Right forelimb (tissue), 1 donor: Measurements from ENCODE around the gene MMP10.

Experiments
- DNase-seq: peaks from one replicate; pipeline ENCODE4 v3.0.0-alpha.2; 2018

Gene MMP10

DNA sequence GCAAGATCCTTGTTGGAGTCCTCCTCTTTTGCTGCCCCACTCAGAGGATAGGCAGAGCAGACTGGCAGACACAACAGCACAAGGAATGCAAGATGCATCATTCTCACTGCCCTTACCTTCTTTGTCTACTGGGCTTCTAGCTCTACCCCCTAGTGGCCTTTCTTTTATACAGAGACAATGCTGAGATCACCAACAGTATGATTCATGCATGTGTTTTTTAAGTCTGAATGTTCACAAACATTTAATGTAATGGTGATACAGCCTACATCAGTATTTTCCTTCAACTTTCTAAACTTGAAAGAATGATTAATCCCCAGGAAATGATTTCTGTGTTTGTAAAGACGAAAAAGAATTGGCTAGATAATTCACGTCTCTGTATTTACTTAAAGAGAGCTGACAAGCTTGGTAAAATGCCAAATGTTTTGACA is at the start of gene MMP10:
Gene MMP10, minus strand, starts transcription at position 138 of the 428 bp plus-strand sequence. Its CDS starts 37 bp downstream, at position 101.
- no peak for DNase-seq

DNA sequence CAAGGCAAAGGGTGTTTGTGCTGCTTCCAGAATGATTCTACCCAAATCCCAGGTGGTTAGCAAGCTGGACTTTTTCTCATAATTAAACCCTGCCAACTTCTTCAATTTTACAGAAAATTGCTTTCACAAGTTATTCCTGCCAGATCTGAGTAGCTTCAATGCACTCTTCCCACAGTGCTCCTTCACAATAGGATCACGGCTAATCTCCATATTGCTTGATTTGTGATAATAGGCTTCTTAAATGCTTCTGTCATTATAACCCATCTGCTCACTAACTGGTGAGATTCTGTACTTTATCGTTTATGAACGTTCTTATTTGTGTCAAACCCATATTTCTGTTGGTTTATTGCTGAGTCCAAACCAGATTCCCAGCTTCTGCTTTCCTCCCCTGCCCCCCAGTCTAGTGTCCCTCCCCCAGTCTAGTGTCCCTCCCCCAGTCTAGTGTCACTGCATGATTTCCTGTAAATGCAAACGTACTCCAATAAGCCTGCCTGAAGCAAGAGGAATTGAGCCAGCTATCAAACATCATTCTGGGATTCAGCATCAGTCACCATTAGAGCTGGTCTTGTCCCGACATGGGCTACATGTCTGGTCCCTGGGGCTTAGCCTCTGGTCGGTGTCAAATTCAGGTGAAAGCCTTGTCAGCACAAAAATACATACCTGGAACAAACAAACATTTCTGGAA is 49.0 kb upstream of the MMP10 start:
- no peak for DNase-seq

DNA sequence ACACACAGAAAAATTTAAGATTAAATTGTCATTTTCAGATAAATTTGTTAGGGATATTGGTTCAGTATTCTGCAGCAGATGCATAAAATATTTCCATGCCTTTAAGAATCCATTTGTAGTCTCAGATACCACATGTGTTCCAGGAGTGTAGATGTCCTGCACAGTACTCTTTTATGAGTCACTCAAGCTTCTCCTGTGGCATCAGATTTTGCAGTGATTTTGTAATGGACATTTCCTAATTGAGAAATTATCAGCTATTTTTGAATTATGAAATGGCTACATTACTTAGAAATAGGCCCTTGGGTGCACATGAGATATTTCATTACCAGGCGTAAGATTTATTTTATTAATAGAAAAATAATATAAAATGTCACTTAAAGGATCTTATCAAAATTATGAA is 44.1 kb upstream of the MMP10 start:
- DNase-seq = no peak

DNA sequence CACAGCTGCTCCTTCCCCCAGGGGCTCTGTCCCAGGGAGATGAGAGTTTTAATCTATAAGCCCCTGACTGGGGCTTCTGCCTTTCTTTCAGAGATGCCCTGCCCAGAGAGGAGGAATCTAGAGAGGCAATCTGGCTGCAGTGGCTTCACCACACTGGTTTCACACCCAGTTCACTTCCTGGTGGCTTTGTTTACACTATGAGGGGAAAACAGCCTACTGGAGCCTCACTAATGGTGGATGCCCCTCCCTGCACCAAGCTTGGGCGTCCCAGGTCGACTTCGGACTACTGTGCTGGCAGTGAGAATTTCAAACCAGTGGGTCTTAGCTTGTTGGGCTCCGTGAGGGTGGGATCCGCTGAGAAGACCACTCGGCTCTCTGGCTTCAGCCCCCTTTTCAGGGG is 39.1 kb upstream of the MMP10 start:
- no peak for DNase-seq

DNA sequence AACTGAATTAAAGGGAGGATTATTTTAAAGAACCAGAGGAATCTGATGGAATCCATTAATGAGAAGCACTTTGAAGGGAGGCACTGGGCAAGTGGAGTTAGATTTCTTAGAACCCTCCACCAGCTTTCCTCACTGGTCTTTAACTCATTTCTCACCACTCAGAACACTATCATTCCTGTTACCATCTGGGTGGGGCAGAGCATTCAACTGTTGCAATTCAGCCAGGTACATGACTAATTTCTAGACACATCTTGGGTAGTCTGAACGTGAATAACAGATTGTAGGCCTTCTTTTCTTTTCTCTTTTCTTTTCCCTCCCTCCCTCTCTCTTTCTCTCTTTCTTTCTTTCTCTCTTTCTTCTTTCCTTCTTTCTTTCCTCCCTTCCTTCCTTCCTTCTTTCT is 33.1 kb upstream of the MMP10 start:
- DNase-seq = no peak

DNA sequence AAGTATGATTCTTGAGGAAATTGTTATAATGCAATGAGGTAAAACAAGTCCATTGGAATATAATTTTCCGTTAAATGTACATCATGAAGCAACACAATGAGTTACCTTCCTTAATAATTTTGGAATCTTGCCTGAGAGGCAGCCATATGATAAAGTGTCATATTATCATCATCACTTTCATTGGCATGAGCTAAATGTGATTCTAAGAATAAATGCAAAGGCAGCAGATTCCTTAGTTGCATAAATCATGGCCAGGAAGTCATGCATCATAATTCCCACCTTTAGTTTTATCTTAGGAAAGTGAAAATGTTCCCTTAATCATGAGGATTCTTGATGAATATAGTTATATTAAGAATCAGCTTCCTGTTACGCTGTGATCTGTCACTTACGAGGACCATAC is 31.8 kb upstream of the MMP10 start:
- DNase-seq = no peak

DNA sequence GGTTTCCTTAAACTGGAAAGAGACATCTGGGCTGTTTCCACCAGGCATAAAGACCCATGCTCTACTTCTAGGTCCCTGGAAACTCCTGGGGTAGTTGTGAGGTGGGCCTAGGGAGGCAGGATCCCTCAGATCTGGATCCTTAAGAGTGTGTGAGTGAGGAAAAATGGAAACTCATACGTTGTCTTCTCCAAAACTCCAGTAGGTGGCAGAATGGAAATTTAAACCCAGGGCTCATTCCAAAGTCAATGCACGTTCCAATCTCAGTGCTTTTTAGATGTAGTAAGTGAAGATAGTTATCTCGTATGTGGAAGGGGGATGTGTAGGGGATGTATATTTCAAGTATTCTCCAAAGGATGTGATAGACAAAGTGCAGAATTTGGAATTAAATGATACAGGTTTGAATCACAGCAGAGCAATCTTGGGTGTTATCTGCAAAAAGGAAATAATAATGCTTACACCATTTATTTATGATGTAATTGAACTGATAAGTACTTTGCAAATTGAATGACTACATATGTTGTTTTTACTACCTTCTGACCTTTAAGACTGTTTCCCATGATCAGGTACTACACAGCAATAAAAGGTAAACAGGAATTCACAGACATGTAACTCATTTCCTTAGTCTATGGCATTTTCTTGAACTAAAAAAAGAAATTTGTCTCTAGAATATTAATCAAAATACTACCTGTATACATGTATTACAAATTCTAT is 30.7 kb upstream of the MMP10 start:
- DNase-seq = no peak

DNA sequence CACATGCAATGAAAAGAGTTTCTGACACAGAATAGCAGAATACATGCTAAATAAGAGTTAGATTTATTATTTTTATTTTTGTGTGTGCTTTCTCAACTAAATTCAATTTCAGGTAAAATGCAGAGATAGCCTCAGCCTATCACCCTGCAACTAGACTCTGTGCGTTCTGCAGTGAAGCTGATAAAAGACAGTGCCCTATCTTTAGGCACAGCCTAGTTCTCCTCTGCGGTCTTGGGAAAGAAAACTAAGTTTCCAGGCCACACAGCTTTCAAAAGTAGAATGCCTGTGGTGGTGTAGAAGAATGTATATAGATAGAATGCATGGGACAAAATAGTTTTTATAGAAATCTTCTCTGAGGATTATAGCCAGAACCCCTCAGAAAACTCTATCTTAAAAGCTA is 29.5 kb upstream of the MMP10 start:
- no peak for DNase-seq

DNA sequence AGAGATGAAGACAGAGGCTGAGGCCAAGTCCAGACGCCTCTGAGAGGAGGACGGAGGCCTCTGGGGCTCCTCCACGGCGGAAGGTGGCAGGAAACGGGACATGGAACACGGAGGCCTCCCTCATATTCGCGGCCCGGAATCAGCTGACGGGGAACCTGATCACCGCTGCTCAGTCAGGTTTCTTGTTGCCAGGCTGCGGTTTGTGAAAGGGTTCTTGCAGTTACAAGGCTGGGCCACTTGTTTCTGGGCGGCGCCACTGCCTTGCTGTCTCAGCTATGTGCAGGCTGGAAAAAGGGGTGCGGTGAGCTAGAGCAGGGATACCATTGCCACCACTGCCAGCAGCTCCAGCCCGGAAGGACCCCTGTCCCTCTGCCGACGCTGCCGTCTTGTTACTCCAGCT is 27.5 kb upstream of the MMP10 start:
- DNase-seq = no peak

DNA sequence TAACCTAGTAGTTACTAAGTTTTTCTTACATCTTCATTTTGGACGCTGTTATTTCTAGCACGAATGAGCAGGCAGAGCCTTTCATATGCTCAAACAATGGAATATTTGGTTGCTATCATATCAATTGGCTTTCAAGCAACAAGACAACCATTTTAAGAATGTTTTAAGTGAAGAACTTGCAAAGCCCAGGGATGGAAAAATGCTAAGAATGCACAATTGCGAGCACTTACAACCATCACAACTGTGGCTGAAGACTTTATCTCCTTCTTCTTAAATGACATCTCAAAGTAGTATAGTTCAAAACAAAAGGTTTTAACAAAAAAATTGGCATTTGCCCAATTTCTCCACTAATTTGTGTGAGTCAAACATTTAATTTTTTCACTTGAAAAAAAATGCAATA is 25.9 kb upstream of the MMP10 start:
- DNase-seq = no peak

DNA sequence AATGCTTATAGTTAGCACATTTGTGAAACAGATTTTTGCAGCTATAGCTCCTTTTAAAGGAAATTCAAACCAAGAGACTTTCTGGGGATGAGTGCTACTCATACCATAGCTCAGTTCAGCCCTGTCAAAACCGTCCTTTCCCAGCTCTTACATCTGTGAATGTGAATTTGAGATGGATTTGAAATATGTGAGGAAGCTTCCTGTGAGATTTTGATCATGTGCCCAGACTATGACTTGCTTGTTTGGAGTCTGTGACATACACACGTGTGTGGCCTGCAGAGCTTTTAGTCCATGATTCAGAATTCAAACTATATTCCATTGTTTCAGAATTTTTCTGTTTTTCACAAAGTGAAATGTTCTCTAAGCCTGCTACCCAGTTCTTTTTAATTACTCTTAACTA is 21.9 kb upstream of the MMP10 start:
- DNase-seq = no peak

DNA sequence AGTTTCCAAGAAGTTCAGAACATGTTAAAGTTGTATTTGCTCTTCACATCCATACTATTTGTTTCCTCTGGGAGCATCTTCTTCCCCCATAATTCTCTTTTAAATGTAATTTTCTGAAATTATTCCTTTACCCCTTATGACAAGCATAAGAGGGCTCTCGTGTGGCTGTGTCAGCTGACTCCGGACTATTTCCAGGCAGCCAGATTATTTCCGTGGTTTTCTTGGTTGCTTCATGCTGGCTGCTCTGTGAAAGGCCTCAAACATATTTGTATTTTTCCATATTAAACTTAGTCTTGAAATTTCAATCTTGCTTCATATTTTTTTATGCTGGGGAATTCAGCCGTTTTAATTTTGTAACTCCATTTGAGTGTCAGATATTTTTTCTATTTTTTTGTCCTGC is 20.3 kb upstream of the MMP10 start:
- no peak for DNase-seq

DNA sequence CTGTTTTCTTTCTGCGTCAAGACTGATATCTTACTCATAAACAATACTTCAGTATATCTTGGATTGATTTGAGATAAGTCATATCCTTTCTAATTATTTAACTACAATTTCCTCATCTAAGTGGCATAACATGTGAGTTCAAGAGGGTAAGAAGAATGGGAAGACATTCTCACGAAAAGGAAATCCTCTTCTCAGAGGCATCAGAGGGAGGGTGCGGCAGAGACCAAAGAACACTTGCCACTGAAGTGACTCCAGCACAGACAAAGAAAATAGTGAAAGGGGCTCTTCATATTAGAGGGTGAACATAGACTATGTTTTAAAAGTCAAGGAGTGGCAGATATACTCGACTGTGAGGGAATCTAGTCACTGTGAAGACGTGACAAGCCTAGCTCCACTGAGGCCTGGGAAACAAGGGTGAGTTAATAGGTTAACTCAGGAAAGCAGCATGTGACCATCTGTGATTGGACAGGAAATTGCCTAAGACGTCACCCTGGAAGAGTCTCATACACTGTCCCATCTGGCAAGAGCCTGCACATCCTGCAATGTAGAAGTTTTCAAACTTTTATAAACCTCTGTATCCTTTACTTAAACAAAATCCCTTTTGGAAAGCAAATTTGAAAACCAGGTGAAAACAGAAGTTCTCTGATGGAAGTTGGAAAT is 19.4 kb upstream of the MMP10 start:
- DNase-seq = no peak

DNA sequence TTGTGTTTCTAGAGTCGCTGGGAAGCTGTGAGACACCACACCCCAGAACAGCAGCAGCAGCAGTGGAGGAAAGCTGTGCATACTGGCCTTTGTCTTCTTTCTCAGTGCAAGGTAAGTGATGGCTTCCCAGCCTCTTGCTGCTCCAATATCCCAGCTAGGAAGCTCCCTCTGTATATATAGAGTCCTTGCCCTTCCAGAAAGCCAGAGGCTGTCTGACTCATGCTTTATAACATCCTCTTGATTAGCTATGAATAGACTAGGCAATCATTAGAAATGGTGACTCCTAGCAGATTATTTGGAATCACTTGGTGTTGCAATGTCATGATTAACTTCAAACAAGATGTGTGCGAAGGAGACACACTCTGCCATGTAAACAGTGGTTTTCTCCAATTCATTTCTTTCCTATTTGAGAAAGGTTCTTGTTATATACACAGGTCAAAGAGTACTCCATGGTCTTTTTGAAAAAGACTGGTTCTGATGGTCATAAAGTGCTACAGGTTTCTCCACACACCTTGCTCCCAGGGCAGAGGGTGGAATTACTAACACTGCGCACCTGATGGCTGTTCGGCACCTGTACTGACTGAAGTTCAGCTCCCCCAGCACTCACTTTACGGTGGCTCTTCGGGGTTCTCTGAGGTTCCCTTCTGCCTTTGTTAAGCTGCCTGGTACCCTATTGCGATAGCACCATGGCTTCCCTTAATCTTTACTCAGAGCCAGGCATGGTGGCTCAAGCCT is 17.8 kb upstream of the MMP10 start, which contains the start of gene MMP1:
Gene MMP1, minus strand, starts transcription at position 149 of the 735 bp plus-strand sequence. Its CDS starts 68 bp downstream, at position 81.
- DNase-seq = no peak

DNA sequence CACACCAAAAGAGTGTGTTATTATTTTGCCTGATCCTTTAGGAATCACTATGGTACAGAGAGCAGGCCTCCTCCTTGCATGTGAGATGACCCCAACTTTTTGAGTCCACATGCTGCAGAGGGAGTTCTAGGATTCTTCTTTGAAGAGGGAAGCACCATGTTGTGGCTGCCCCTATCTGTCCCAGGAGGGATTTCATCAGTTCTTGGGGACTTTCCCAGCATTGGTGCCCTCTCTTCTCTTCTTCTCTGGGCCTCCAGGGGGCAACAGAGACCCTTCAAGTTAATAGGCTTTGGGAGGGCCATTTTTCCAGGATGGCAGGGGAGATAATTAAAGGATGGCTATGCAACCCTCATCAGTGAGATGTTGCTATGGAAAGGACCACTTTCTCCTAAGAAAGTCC is 14.0 kb upstream of the MMP10 start:
- no peak for DNase-seq

DNA sequence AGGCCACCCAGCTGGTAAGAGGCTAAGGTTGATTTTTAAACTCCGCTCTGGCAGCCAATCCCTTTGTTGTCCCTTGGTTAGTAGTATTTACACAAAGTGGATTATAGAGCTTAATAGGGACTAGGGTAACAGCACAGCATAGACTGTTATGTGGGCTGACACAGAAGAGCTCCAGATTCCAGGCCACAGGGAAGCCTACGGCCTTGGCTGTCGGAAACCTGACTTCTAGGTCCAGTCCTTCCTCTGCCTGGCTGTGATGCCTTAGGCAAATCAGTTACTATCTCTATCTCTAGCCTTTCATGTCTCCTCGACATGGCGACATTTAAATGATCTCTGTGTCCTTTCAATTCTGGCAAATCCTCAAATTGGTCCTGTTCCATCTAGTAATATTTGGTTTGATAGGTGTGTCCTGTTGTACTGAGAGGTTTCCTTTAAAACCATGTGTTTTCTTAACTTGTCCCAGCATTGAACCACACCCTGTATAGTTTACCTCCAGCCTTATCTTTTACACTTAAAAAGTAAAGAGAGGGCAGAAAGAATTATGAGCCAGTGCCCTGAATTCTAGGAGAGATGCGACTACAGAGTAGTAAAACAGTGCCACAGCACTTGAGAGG is 13.4 kb upstream of the MMP10 start:
- DNase-seq = no peak

DNA sequence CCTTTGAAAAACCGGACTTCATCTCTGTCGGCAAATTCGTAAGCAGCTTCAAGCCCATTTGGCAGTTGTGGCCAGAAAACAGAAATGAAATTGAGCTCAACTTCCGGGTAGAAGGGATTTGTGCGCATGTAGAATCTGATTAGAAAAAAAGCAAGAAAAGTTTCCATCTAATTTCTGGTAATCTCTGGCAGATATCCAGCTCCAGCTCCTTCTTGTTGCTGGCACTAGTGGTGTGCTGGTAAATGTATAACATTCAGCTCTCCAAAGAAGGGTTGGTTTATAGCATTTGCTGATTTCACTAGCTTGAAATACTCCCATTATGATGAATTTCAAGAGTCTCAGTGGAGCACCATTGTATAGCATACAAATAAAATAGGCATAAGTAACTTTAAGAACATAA is 12.2 kb upstream of the MMP10 start:
- DNase-seq = no peak

DNA sequence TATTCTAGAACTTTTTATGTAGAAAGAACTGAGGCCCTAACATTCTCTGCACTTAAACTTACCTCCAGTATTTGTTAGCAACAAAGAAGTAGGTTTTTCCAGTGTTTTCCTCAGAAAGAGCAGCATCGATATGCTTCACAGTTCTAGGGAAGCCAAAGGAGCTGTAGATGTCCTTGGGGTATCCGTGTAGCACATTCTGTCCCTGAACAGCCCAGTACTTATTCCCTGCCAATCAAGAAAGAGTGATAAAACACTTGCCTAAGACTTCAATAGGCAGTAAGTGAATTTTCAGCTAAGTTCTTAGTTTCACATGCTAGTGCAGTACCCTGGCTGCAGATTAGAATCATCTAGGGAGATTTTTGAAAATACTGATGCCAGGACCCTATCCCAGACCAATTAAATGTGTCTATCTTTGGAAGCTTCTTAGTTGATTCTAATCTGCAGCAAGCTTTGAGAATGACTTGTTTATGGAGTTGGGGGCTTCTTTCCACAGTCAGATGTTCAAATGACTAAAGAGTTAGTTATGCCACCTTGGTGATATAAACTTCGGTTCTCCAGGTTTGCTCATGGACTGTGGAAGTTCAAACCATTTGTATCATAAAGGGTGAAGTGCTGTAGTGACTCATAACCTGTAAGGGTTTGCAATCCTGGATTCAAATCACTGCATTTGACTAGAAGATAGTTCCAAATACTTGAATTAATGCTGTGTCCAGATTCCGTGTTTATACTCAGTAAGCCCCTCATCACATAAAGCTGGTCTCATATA is 11.0 kb upstream of the MMP10 start:
- DNase-seq = no peak

DNA sequence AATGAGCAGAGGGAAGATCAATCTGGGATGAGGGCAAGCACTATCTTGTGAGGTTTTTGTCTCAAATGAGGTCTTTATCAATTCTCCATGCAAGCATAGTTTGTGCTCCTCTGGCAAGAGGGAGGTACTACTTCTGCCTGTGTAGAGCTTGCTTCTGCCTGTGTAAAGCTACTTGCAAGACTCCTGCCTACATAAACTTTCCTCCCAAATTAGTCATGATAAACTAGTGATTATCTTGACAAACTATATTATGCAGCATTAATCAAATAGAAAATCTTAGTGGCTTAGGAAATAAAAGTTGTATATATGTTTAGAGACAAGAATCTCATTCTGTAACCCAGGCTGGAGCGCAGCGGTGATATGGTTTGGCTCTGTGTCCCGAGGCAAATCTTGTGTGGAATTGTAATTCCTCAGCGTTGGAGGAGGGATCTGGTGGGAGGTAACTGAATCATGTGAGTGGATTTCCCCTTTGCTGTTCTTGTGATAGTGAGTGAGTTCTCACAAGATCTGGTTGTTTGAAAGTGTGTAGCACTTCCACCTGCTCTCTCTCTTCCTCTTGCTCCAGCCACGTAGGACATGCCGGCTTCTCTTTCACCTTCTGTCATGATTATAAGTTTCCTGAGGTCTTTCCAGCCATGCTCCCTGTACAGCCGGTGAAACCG is 8.0 kb upstream of the MMP10 start:
- no peak for DNase-seq

DNA sequence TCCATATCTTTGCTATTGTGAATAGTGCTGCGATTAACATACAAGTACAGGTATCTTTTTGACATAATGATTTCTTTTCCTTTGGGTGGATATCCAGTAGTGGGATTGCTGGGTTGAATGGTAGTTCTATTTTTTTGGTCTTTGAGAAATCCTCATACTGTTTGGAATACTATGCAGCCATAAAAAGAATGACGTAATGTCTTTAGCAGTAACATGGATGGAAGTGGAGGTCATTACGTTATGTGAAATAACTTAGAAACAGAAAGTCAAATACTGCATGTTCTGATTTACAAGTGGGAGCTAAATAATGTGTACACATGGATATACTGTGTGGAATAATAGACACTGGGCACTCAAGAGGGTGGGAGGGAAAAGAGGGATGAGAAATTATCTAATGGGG is 4.0 kb upstream of the MMP10 start:
- DNase-seq = no peak

DNA sequence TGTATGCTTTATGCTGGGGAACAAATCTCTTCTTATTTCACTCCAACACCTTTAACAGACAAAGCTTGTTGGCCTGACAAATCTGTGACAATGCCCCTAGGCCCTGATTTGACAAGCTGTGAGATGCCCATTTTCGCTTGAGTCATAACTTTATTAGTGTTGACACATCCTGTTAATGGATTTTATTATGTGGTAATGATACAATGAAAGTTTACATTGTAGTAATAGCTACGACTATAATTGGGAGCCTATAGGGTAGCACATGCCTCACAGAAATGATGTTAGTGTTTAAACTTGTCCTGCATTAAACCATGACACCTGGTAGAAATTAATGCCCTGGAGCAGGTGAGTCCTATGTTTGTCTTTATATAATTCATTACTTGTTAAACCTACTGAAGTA is 3.3 kb upstream of the MMP10 start:
- DNase-seq = no peak

DNA sequence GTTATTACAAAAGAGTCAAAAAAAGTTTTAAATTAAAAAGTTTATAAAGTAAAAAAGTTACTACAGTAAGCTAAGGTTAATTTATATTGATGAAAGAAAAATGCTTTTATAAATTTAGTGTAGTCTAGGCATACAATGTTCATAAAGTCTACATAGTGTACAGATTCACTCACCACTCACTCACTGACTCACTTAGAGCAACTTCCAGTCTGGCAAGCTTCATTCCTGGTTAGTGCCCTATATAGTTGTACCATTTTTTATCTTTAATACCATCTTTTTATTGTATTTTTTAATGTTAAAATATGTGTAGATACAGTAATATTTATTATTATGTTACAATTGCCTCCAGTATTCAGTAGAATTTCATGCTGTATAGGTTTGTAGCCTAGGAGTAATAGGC is 2.6 kb upstream of the MMP10 start:
- no peak for DNase-seq
